ENCODE data around the gene RASGRF1. TPM values are rescaled to one million over a fixed set of nuclear protein-coding genes. Genes with fewer than 3 reads are reported as not detected.

Gene RASGRF1
- polyA plus RNA-seq, 1 donor (not counting 4 experiments of a cell fraction or from before 2014, with no cell fraction given), result 0.08 TPM

- H4K20me1 ChIP-seq (ENCODE audit: control insufficient read depth, extremely low read depth, insufficient read depth, low read length), result no peaks in the 10 kb centered on the region
- H3K4me2 ChIP-seq (ENCODE audit: control insufficient read depth, extremely low read depth, insufficient read depth, low read depth, low read length), result no peak overlapping the region
- no peak overlapping the region for H3K9ac ChIP-seq (ENCODE audit: control insufficient read depth, extremely low read depth, insufficient read depth, low read length)
- DNase-seq (ENCODE audit: low read depth, low spot score), result no peak
- no peak overlapping the region for H3K4me3 ChIP-seq (ENCODE audit: control insufficient read depth in 2 of 3, extremely low read depth in 1 of 3, insufficient read depth in 2 of 3, low read depth in 1 of 3, low read length in 3 of 3)
- no peak for FAIRE-seq
- H3K9me1 ChIP-seq (ENCODE audit: control insufficient read depth, extremely low read depth, insufficient read depth, low read length), result no peaks in the 10 kb centered on the region
- dilution Hi-C loops (cut with MboI; ENCODE audit: extremely low pct_ligation_motif_present, low sequenced_read_pairs), result no loop called here
- H3K79me2 ChIP-seq (ENCODE audit: control insufficient read depth, insufficient read depth, low read length), result no peaks in the 10 kb centered on the region
- H3K4me1 ChIP-seq (ENCODE audit: control insufficient read depth, extremely low read depth, insufficient read depth, low read length), result no peaks in the 10 kb centered on the region
- no peaks in the 10 kb centered on the region for H3K27me3 ChIP-seq (ENCODE audit: control insufficient read depth, extremely low read depth, insufficient read depth, low read length)
- no peaks in the 10 kb centered on the region for H3K36me3 ChIP-seq (ENCODE audit: control insufficient read depth in 2 of 2, extremely low read depth in 1 of 2, insufficient read depth in 2 of 2, low read length in 2 of 2)
- H3K9me3 ChIP-seq (ENCODE audit: control insufficient read depth, low read depth, low read length), result no peaks in the 10 kb centered on the region
- TF ChIP-seq CTCF (optimal IDR thresholded peaks at IDR 0.05 in 1 of 3, IDR thresholded peaks at IDR 0.05 in 1 of 3, conservative IDR thresholded peaks at IDR 0.05 in 1 of 3; ENCODE audit: extremely low read depth in 1 of 3, insufficient read depth in 2 of 3, low read length in 3 of 3), result no peak
- TF ChIP-seq EZH2 (IDR thresholded peaks at IDR 0.05; ENCODE audit: low read length), result no peak
- no peak overlapping the region for H3K27ac ChIP-seq (ENCODE audit: control insufficient read depth, insufficient read depth, low read length)
- no peak overlapping the region for H2AFZ ChIP-seq (ENCODE audit: control insufficient read depth, low read length)
Measured at GRCh38 chr15:79065361-79065705, 25.2 kb downstream of the RASGRF1 start.

DNA sequence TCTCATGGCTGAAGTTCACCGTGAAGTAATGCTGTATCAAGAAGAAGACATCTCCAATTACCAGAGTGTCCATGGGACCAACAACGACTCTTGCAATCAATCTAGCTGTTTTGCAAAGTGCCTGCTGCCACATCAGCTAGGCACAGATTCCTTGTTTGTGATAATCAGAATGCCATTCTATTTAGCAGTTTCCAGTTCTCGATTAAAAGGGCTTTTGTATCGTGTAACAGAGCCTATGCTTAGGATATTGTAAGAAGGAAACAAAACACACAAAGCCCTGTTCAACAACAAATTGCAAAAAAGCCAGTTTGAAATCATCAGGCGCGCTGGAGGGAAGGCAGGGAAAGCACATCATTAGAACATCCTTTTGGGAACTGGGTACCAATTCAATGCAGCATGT is 26.1 kb downstream of the RASGRF1 start:
- H3K9me1 ChIP-seq (ENCODE audit: control insufficient read depth, extremely low read depth, insufficient read depth, low read length), result no peaks in the 10 kb centered on the region
- H3K27ac ChIP-seq (ENCODE audit: control insufficient read depth, insufficient read depth, low read length), result no peak overlapping the region
- no peak overlapping the region for H2AFZ ChIP-seq (ENCODE audit: control insufficient read depth, low read length)
- DNase-seq (ENCODE audit: low read depth, low spot score) (no peak), FAIRE-seq (no peak)
- H3K9me3 ChIP-seq (ENCODE audit: control insufficient read depth, low read depth, low read length), result no peaks in the 10 kb centered on the region
- H3K9ac ChIP-seq (ENCODE audit: control insufficient read depth, extremely low read depth, insufficient read depth, low read length), result no peak overlapping the region
- TF ChIP-seq EZH2 (IDR thresholded peaks at IDR 0.05; ENCODE audit: low read length) (no peak), CTCF (optimal IDR thresholded peaks at IDR 0.05 in 1 of 3, IDR thresholded peaks at IDR 0.05 in 1 of 3, conservative IDR thresholded peaks at IDR 0.05 in 1 of 3; ENCODE audit: extremely low read depth in 1 of 3, insufficient read depth in 2 of 3, low read length in 3 of 3) (no peak)
- no peak overlapping the region for H3K4me2 ChIP-seq (ENCODE audit: control insufficient read depth, extremely low read depth, insufficient read depth, low read depth, low read length)
- H3K27me3 ChIP-seq (ENCODE audit: control insufficient read depth, extremely low read depth, insufficient read depth, low read length), result no peaks in the 10 kb centered on the region
- no peaks in the 10 kb centered on the region for H4K20me1 ChIP-seq (ENCODE audit: control insufficient read depth, extremely low read depth, insufficient read depth, low read length)
- no peak overlapping the region for H3K4me3 ChIP-seq (ENCODE audit: control insufficient read depth in 2 of 3, extremely low read depth in 1 of 3, insufficient read depth in 2 of 3, low read depth in 1 of 3, low read length in 3 of 3)
- no peaks in the 10 kb centered on the region for H3K4me1 ChIP-seq (ENCODE audit: control insufficient read depth, extremely low read depth, insufficient read depth, low read length)
- no peaks in the 10 kb centered on the region for H3K36me3 ChIP-seq (ENCODE audit: control insufficient read depth in 2 of 2, extremely low read depth in 1 of 2, insufficient read depth in 2 of 2, low read length in 2 of 2)
- no peaks in the 10 kb centered on the region for H3K79me2 ChIP-seq (ENCODE audit: control insufficient read depth, insufficient read depth, low read length)
- dilution Hi-C loops (cut with MboI; ENCODE audit: extremely low pct_ligation_motif_present, low sequenced_read_pairs), result no loop called here
